ACC112 (cell line): ENCODE measurements around the gene BRICD5.

Experiments used
- H2AFZ ChIP-seq: fragments of 200-600 bp; sonication (generic); one replicate; pipeline ENCODE4 v1.6.0; 2017; ENCODE audit warnings: antibody characterized with exemption, low read length; ENCODE audit not compliant: unreplicated experiment
- H3K27ac ChIP-seq: fragments of 200-600 bp; sonication (generic); 2 replicates; pipeline ENCODE4 v1.5.1; 2014; ENCODE audit warnings: low read depth, mild to moderate bottlenecking, antibody characterized with exemption, low read length, moderate library complexity
- H3K27me3 ChIP-seq: fragments of 200-600 bp; sonication (generic); 2 replicates; pipeline ENCODE4 v1.6.1; 2014; ENCODE audit warnings: mild to moderate bottlenecking, antibody characterized with exemption, low read length, moderate library complexity, mixed read lengths; ENCODE audit not compliant: insufficient read depth
- H3K36me3 ChIP-seq: fragments of 200-600 bp; sonication (generic); 2 replicates; pipeline ENCODE4 v1.6.1; 2016; ENCODE audit warnings: mild to moderate bottlenecking, antibody characterized with exemption, low read length, moderate library complexity, mixed read lengths; ENCODE audit not compliant: insufficient read depth
- H3K4me1 ChIP-seq: fragments of 200-600 bp; sonication (generic); one replicate; pipeline ENCODE4 v1.6.1; 2016; ENCODE audit warnings: low read length, mixed read lengths; ENCODE audit not compliant: insufficient read depth, unreplicated experiment, control insufficient read depth
- H3K4me3 ChIP-seq: fragments of 200-600 bp; sonication (generic); 2 replicates; pipeline ENCODE4 v1.5.1; 2014; ENCODE audit warnings: mild to moderate bottlenecking, low read depth, low read length
- H3K79me2 ChIP-seq: fragments of 200-600 bp; sonication (generic); one replicate; pipeline ENCODE4 v1.6.0; 2016; ENCODE audit warnings: low read length; ENCODE audit not compliant: control insufficient read depth, unreplicated experiment, insufficient read depth

The BRICD5 gene

DNA sequence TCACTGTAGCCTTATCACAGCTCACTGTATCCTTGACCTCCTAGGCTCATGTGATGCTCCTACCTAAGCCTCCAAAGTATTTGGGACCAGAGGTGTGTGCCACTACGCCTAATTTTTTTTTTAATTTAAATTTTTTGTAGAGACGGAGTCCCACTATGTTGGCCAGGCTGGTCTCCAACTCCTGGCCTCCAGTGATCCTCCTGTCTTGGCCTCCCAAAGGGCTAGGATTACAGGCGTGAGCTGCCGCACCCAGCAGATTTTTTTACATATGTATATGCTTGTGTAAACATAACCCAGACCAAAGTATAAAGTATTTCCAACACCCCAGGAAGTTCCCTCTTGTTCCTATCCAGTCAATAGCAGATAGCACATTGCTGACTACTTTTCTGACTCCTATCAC lies 5.7 kb upstream of the BRICD5 start:
- Histone ChIP-seq H3K27me3 (no peaks in the 10 kb centered on the region), H3K4me3 (no peak overlapping the region; the same call in 1 of the 2 replicates), H3K36me3 (peaks cover 5% of the 10 kb centered on the region; the same call in 1 of the 2 replicates), H3K79me2 (peaks cover 25% of the 10 kb centered on the region), H3K4me1 (peaks cover 15% of the 10 kb centered on the region), H2AFZ (no peak overlapping the region), H3K27ac (no peak overlapping the region)

- H3K4me3 ChIP-seq = peak within 1 kb of the TSS; percentile 99
- H3K36me3 ChIP-seq = peaks cover 5% of the 10 kb centered on the region; the same call in 1 of the 2 replicates
- H3K79me2 ChIP-seq = peaks cover 25% of the 10 kb centered on the region
- H2AFZ ChIP-seq = peak within 1 kb of the TSS; percentile 77
- H3K4me1 ChIP-seq = peaks cover 15% of the 10 kb centered on the region
- H3K27me3 ChIP-seq = no peaks in the 10 kb centered on the region
- H3K27ac ChIP-seq = peak within 1 kb of the TSS; percentile 92
Observed at GRCh38 chr16:2214719-2214968, 4.0 kb upstream of the BRICD5 start, which contains the start of gene PGP. Gene PGP (minus strand): TSS chr16:2214840. CDS start chr16:2214777, 63 bp downstream.

DNA sequence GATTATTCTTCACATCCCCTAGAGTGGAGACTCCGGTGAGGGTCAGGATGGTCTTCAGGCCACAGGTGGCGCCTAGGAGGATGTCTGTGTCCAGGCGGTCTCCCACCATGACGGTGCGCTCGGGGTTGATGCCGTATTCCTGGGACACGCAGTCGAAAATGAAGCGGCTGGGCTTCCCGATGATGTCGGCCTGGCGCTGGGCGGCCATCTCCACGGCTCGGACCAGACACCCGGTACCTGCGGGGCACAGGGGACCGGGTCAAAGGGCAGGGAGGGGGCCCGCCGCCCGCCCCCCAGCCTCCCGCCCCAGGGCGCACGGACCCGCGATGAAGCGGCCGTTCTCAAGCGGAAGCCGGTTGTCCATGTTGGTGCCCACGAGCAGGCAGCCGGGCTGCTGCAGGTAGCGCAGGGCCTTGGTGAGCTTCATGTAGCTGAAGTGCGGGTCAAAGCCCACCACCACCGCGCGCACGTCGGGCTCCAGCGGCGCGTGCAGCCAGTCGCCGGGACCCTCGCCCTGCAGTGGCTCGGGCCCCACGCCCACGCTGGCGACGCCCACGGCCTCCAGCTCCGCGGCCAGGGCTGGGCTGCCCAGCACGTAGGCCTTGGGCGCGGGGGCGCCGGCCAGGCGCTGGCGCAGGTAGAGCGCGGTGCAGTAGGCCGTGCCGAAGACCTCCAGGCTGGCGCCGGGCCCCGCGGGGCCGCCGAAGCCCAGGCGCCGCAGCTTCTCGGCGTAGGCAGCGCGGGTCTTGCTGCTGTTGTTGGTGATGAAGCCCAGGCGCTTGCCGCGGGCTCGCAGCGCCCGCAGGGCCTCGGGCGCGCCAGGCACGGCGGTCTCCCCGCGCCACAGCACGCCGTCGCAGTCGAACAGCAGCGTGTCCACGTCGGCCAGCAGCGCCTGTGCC lies 3.4 kb upstream of the BRICD5 start:
- Histone ChIP-seq H3K4me3 (peak overlapping the region; percentile 99), H2AFZ (peak overlapping the region; percentile 28), H3K79me2 (peaks cover 25% of the 10 kb centered on the region), H3K36me3 (peaks cover 5% of the 10 kb centered on the region; the same call in 1 of the 2 replicates), H3K27me3 (no peaks in the 10 kb centered on the region), H3K27ac (peak overlapping the region; percentile 38; the same call in 1 of the 2 replicates), H3K4me1 (peaks cover 15% of the 10 kb centered on the region)

DNA sequence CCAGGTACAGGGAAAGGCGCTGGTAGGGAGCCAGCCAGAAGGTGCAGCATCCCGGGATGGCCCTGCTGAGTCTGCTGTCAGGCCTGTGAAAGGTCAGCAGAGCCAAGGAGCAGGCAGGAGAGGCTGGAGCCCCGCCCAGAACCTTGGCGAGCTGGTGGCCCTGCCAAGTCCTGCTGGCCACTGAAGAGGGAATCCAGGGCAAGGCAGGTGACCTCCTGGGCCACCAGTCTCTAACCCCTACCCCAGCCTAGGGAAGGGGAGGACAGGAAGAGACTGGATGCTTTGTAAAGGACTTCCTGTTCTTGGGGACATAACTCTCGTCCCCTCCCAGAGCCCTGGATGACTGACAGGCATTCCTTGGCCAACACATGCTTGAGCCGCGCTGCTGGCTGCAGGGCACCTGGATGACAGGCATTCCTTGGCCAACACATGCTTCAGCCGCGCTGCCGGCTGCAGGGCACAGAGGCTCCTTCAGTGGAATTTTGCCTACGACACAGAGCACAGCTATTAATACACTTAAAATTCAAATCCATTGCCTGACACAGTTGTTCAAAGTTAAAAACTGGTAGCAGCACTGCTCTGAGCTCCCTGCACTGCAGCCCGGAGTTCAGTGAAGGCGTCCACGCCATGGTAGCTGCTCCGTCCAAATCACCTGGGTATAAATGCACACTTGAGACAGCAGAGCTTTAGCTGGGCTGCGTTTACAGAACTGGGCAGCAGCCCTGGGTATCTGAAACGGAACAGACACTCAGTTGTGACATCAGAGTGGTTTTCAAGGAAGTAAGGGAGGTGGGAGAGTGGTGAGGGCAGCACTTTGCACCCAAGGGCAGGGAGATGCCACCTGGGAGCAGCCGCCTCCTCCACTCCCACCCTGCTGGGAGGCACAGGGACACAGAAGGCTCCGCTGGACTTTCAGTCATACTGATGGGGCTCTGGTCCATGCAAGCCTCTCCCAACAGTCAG lies 2.0 kb upstream of the BRICD5 start:
- Histone ChIP-seq H3K79me2 (peaks cover 25% of the 10 kb centered on the region), H3K27ac (no peak overlapping the region), H3K4me1 (peaks cover 15% of the 10 kb centered on the region), H2AFZ (no peak overlapping the region), H3K36me3 (peaks cover 11% of the 10 kb centered on the region; the same call in 1 of the 2 replicates), H3K27me3 (no peaks in the 10 kb centered on the region), H3K4me3 (peak overlapping the region; percentile 99)

DNA sequence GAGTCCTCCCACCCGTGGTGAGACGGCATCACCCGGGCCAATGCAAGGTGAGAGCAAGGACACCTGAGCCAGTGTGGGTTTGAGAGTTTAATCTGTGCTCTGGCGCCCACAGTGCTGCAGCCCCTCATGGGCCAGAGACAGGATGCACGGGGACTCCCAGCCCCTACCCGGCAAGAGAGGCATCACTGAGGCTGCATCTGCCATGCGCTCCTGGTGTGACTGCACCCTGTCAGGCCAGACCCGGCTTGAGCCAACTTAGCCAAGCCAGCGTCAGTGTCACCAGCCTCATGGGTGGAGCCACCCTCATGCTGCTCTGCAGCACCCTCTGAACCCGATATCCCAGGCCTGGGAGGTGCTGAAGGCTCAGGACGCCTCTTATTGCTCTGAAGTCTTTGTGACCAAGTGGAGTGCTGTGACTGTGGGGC lies 1.3 kb upstream of the BRICD5 start:
- Histone ChIP-seq H3K4me1 (peaks cover 15% of the 10 kb centered on the region), H3K79me2 (peaks cover 25% of the 10 kb centered on the region), H3K27me3 (no peaks in the 10 kb centered on the region), H2AFZ (no peak overlapping the region), H3K36me3 (peaks cover 11% of the 10 kb centered on the region; the same call in 1 of the 2 replicates), H3K27ac (no peak overlapping the region), H3K4me3 (peak overlapping the region; percentile 99)

- H3K27me3 ChIP-seq = no peaks in the 10 kb centered on the region
- H3K4me1 ChIP-seq = peaks cover 24% of the 10 kb centered on the region
- peaks cover 33% of the 10 kb centered on the region for H3K79me2 ChIP-seq
- no peak overlapping the region for H2AFZ ChIP-seq
- H3K4me3 ChIP-seq = no peak overlapping the region
- no peak overlapping the region for H3K27ac ChIP-seq
- peaks cover 11% of the 10 kb centered on the region; the same call in 1 of the 2 replicates for H3K36me3 ChIP-seq
Observed at GRCh38 chr16:2210009-2210332, 692 bp downstream of the BRICD5 start.

DNA sequence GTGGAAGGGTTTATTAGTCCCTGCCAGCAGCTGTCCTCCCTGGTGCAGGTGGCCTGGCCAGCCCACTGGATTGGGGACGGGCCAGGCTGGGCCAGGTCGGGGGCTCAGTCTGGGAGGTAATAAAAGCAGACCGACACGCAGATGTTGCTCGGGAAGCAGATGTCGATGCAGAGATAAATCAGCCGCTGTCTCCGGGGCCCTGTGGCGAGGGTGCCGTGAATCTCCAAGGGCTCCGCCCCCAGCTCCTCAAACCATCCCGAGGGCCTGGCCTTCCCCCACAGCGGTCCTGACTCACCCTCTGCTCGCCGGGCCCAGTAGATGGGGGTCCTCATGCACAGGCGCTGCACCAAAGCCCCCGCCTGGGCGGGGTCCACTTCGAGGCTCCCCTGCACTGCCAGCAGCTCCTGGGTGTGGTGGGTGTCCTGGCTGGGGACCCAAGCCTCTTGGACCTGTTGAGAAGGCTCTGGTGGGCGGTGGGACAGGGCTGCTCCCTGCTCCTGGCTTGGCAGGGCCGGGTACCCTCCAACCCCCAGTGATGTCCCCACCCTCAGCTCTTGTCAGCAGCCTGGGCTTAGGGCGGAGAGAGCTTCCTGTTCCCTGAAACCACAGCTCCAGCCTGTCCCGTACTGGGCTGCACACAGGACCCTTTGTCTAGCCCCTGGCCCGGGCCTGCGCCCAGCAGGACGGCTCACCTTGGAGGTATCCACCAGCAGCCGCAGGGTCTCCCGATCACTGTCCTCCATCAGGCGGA lies 1.2 kb downstream of the BRICD5 start:
- Histone ChIP-seq H3K27me3 (no peaks in the 10 kb centered on the region), H3K27ac (no peak overlapping the region), H3K36me3 (peaks cover 11% of the 10 kb centered on the region; the same call in 1 of the 2 replicates), H2AFZ (no peak overlapping the region), H3K4me3 (no peak overlapping the region), H3K4me1 (peaks cover 24% of the 10 kb centered on the region), H3K79me2 (peaks cover 32% of the 10 kb centered on the region)

DNA sequence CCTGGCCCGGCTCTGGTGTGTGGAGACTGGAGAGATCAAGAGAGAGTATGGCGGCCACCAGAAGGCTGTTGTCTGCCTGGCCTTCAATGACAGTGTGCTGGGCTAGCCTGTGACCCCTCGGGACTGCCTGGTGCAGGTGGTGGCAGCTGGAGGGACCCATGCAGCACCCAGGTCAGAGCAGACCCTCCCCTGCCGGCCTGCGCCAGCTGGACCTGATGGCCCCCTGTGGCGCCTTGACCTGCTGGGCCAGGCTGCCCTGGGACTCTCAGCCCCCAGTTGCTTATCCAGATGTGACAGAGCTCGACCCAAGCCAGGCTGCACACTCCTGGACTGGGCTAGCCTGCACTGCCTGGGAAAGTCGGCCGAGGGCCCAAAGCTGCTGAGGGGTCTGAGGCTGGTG lies 1.9 kb downstream of the BRICD5 start:
- peaks cover 26% of the 10 kb centered on the region for H3K79me2 ChIP-seq
- no peak overlapping the region for H2AFZ ChIP-seq
- no peak overlapping the region for H3K4me3 ChIP-seq
- no peak overlapping the region for H3K27ac ChIP-seq
- H3K27me3 ChIP-seq = no peaks in the 10 kb centered on the region
- peaks cover 11% of the 10 kb centered on the region; the same call in 1 of the 2 replicates for H3K36me3 ChIP-seq
- peaks cover 24% of the 10 kb centered on the region for H3K4me1 ChIP-seq

DNA sequence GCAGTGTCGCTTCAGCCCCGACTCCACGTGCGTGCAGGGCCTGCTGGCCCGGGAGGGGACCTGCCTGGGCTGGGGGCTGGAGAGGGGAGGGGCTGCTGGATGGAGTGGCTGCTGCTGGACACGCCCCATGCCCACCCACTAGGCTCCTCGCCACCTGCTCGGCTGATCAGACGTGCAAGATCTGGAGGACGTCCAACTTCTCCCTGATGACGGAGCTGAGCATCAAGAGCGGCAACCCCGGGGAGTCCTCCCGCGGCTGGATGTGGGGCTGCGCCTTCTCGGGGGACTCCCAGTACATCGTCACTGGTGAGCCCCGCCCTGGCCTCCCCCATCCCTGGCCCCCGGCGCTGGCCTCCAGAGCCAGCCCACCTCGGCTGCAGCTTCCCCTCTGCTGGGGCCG lies 2.4 kb downstream of the BRICD5 start:
- Histone ChIP-seq H2AFZ (no peak overlapping the region), H3K4me3 (no peak overlapping the region), H3K79me2 (peaks cover 21% of the 10 kb centered on the region), H3K4me1 (peaks cover 22% of the 10 kb centered on the region), H3K36me3 (peaks cover 11% of the 10 kb centered on the region; the same call in 1 of the 2 replicates), H3K27ac (no peak overlapping the region), H3K27me3 (no peaks in the 10 kb centered on the region)

GRCh38 chr16:2207872-2208271 lies 2.8 kb downstream of the BRICD5 start:
- Histone ChIP-seq H3K27me3 (no peaks in the 10 kb centered on the region), H3K79me2 (peaks cover 17% of the 10 kb centered on the region), H3K27ac (no peak overlapping the region), H2AFZ (no peak overlapping the region), H3K4me3 (no peak overlapping the region), H3K36me3 (peaks cover 10% of the 10 kb centered on the region; the same call in 1 of the 2 replicates), H3K4me1 (peaks cover 17% of the 10 kb centered on the region)
